ENCODE data around the gene STMP1. TPM values are rescaled to one million over a fixed set of nuclear protein-coding genes. Genes with fewer than 3 reads are reported as not detected.

STMP1 gene
- total RNA-seq, 2 donors from 2014 or later: 33.1 to 38.2 TPM

DNA sequence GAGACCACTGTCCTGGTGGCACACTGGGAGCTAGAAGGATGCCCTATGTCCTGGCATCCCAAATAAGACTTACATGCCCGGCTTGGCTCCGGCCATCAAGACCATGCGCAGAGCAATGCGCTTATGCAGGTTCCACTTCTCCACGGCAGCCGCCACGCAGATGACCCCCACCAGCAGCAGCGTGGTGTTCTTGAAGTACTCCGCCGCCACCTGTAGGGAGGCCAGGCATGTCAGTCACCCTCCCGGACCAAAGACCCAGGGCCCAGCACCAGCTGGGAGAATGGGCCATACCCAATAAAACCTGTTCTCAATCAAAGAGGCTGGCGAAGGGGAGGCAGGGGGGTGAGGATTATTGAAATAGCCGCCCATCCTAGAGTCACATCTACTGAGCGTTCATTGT is 45.7 kb downstream of the STMP1 start:
- H3K27ac ChIP-seq (ENCODE audit: low read depth, low read length): no peak overlapping the region
- H3K27me3 Mint-ChIP-seq (ENCODE audit: insufficient read depth): no peaks in the 10 kb centered on the region
- no peak overlapping the region for H3K27ac Mint-ChIP-seq
- peaks cover 16% of the 10 kb centered on the region for H3K4me1 Mint-ChIP-seq
- no peaks in the 10 kb centered on the region for H3K36me3 Mint-ChIP-seq (ENCODE audit: low read depth)
- TF ChIP-seq, protein P1, sequence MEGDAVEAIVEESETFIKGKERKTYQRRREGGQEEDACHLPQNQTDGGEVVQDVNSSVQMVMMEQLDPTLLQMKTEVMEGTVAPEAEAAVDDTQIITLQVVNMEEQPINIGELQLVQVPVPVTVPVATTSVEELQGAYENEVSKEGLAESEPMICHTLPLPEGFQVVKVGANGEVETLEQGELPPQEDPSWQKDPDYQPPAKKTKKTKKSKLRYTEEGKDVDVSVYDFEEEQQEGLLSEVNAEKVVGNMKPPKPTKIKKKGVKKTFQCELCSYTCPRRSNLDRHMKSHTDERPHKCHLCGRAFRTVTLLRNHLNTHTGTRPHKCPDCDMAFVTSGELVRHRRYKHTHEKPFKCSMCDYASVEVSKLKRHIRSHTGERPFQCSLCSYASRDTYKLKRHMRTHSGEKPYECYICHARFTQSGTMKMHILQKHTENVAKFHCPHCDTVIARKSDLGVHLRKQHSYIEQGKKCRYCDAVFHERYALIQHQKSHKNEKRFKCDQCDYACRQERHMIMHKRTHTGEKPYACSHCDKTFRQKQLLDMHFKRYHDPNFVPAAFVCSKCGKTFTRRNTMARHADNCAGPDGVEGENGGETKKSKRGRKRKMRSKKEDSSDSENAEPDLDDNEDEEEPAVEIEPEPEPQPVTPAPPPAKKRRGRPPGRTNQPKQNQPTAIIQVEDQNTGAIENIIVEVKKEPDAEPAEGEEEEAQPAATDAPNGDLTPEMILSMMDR (conservative IDR thresholded peaks at IDR 0.05): peak; percentile 45
- H3K9me3 ChIP-seq (ENCODE audit: control insufficient read depth, low read length): no peaks in the 10 kb centered on the region
- H3K4me3 Mint-ChIP-seq: no peak overlapping the region
- H3K9me3 Mint-ChIP-seq: no peaks in the 10 kb centered on the region
- H3K4me1 ChIP-seq (ENCODE audit: control insufficient read depth, insufficient read depth, low read length): no peaks in the 10 kb centered on the region
- H3K4me3 ChIP-seq (ENCODE audit: low read length): no peak overlapping the region
- no peak overlapping the region for H3K9ac ChIP-seq (ENCODE audit: extremely low read depth, low read length, poor library complexity, severe bottlenecking)
- no peaks in the 10 kb centered on the region for H3K27me3 ChIP-seq (ENCODE audit: control insufficient read depth, insufficient read depth, low read length, poor library complexity, severe bottlenecking)
- peak; percentile 72 for DNase-seq
- 90 to 95% methylated on average over 12 to 14 of the region's 14 CpGs for WGBS, 2 experiments (ENCODE audit: insufficient coverage in 1 of 2, insufficient read length in 1 of 2)
- no peaks in the 10 kb centered on the region for H3K36me3 ChIP-seq (ENCODE audit: control insufficient read depth, insufficient read depth, low read length)

DNA sequence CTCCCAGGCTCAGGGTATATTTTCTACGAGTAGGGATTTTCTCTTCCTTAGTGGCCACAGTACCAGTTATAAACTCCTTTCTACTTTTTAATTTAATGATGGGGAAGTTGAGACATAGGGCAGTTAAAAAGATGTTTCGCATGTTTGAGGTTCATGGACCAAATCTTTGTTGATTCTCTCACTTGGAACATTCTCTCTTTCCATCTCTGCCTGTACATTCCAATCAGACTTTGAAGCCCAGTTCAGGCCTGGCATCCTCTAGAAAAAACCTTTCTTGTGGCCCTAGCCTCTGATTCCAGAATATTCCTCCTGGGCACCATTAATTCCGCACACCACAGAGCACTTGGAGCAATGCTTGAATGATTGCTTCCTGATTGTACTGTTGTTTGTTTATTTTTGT is 47.2 kb downstream of the STMP1 start:
- no peak overlapping the region for H3K27ac ChIP-seq (ENCODE audit: low read depth, low read length)
- no peak overlapping the region for H3K4me3 Mint-ChIP-seq

DNA sequence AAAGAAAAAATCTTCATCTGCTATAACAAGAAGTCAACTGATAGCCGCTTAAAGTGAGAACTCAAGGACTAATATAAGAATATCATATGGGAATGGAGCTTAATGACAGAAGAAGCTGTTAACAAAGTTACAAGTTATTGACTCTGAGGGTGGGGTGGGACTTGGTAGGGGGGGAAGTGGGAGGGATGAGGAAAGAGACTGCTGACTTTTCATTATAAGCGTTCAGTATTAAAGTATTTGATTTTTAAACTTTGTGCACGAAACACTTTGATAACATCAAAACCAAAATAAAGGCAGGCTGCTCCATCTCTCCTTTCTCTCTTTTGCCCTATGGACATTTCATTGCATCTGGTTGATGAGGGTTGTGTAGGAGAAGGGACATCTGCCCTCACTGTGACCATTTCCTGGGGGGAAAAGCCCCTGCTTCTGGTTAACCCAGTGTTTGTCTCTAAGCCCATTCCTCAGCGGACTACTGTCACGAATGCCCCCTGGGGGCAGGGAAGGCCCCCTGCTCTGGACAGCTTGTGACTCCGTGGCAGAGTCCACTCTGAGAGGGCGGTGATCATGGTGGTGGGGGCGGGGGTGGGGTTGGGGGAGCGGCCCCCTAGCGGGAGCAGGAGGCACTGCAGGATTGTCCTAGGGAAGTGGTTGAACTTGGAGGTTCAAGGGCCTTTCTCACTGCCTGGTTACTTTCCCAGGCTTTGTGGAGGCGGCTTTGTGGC is 48.3 kb downstream of the STMP1 start:
- Histone ChIP-seq H3K9ac (ENCODE audit: extremely low read depth, low read length, poor library complexity, severe bottlenecking) (no peak overlapping the region), H3K4me3 (ENCODE audit: low read length) (no peak overlapping the region), H3K27me3 (ENCODE audit: control insufficient read depth, insufficient read depth, low read length, poor library complexity, severe bottlenecking) (no peaks in the 10 kb centered on the region), H3K4me1 (ENCODE audit: control insufficient read depth, insufficient read depth, low read length) (peaks cover 6% of the 10 kb centered on the region), H3K36me3 (ENCODE audit: control insufficient read depth, insufficient read depth, low read length) (no peaks in the 10 kb centered on the region), H3K27ac (ENCODE audit: low read depth, low read length) (no peak overlapping the region), H3K9me3 (ENCODE audit: control insufficient read depth, low read length) (no peaks in the 10 kb centered on the region)
- Mint-ChIP-seq H3K27me3 (ENCODE audit: insufficient read depth) (no peaks in the 10 kb centered on the region), H3K27ac (no peak overlapping the region), H3K4me3 (no peak overlapping the region), H3K9me3 (no peaks in the 10 kb centered on the region), H3K36me3 (ENCODE audit: low read depth) (no peaks in the 10 kb centered on the region), H3K4me1 (peaks cover 10% of the 10 kb centered on the region)
- TF ChIP-seq, protein P1 (conservative IDR thresholded peaks at IDR 0.05): peak; percentile 97
- 28 to 73% methylated on average over 2 to 9 of the region's 11 CpGs for WGBS, 2 experiments (ENCODE audit: insufficient coverage in 1 of 2, insufficient read length in 1 of 2)
- DNase-seq: peak; percentile 76

More for the DNA sequence above, 47.2 kb downstream of the STMP1 start:
- H3K9me3 ChIP-seq (ENCODE audit: control insufficient read depth, low read length): no peaks in the 10 kb centered on the region
- H3K9ac ChIP-seq (ENCODE audit: extremely low read depth, low read length, poor library complexity, severe bottlenecking): no peak overlapping the region
- H3K4me3 ChIP-seq (ENCODE audit: low read length): no peak overlapping the region
- no peaks in the 10 kb centered on the region for H3K27me3 ChIP-seq (ENCODE audit: control insufficient read depth, insufficient read depth, low read length, poor library complexity, severe bottlenecking)
- H3K4me1 ChIP-seq (ENCODE audit: control insufficient read depth, insufficient read depth, low read length): peaks cover 4% of the 10 kb centered on the region
- Mint-ChIP-seq H3K36me3 (ENCODE audit: low read depth) (no peaks in the 10 kb centered on the region), H3K27ac (no peak overlapping the region), H3K4me1 (peaks cover 10% of the 10 kb centered on the region), H3K9me3 (no peaks in the 10 kb centered on the region), H3K27me3 (ENCODE audit: insufficient read depth) (no peaks in the 10 kb centered on the region)
- H3K36me3 ChIP-seq (ENCODE audit: control insufficient read depth, insufficient read depth, low read length): no peaks in the 10 kb centered on the region
- TF ChIP-seq, protein P1 (conservative IDR thresholded peaks at IDR 0.05): no peak
- no peak for DNase-seq
- WGBS, 2 experiments (ENCODE audit: insufficient coverage in 1 of 2, insufficient read length in 1 of 2): 98 to 100% methylated on average over 2 to 3 of the region's 3 CpGs
